ENCODE results near the gene CADM1.

The CADM1 gene

GRCh38 chr11:115184901-115185300 is 319.3 kb downstream of the CADM1 start:
- DNase-seq (ENCODE audit: insufficient read length, low spot score) (no peak), FAIRE-seq (no peak)
- no peak for TF ChIP-seq POLR2A (IDR thresholded peaks at IDR 0.05; ENCODE audit: low read depth, low read length)

- no peak for DNase-seq (ENCODE audit: insufficient read length, low spot score)
- FAIRE-seq: no peak
- TF ChIP-seq POLR2A (IDR thresholded peaks at IDR 0.05; ENCODE audit: low read depth, low read length): no peak
Measured at GRCh38 chr11:115183830-115184229, 320.4 kb downstream of the CADM1 start.

GRCh38 chr11:115183136-115183535 is 321.1 kb downstream of the CADM1 start:
- FAIRE-seq (no peak), DNase-seq (ENCODE audit: insufficient read length, low spot score) (no peak)
- no peak for TF ChIP-seq POLR2A (IDR thresholded peaks at IDR 0.05; ENCODE audit: low read depth, low read length)

GRCh38 chr11:115182282-115182955 is 321.8 kb downstream of the CADM1 start:
- no peak for FAIRE-seq
- TF ChIP-seq POLR2A (IDR thresholded peaks at IDR 0.05; ENCODE audit: low read depth, low read length): no peak
- DNase-seq (ENCODE audit: insufficient read length, low spot score): no peak

- TF ChIP-seq POLR2A (IDR thresholded peaks at IDR 0.05; ENCODE audit: low read depth, low read length): no peak
- no peak for DNase-seq (ENCODE audit: insufficient read length, low spot score)
- FAIRE-seq: no peak
Measured at GRCh38 chr11:115181538-115181937, 322.7 kb downstream of the CADM1 start.

GRCh38 chr11:115180272-115180671 is 323.9 kb downstream of the CADM1 start:
- FAIRE-seq (no peak), DNase-seq (ENCODE audit: insufficient read length, low spot score) (no peak)
- no peak for TF ChIP-seq POLR2A (IDR thresholded peaks at IDR 0.05; ENCODE audit: low read depth, low read length)

- no peak for DNase-seq (ENCODE audit: insufficient read length, low spot score)
- no peak for FAIRE-seq
- no peak for TF ChIP-seq POLR2A (IDR thresholded peaks at IDR 0.05; ENCODE audit: low read depth, low read length)
Measured at GRCh38 chr11:115179636-115180035, 324.6 kb downstream of the CADM1 start.

GRCh38 chr11:115178705-115179104 is 325.5 kb downstream of the CADM1 start:
- DNase-seq (ENCODE audit: insufficient read length, low spot score) (no peak), FAIRE-seq (no peak)
- TF ChIP-seq POLR2A (IDR thresholded peaks at IDR 0.05; ENCODE audit: low read depth, low read length): no peak

GRCh38 chr11:115173136-115173535 is 331.1 kb downstream of the CADM1 start:
- no peak for TF ChIP-seq POLR2A (IDR thresholded peaks at IDR 0.05; ENCODE audit: low read depth, low read length)
- FAIRE-seq (no peak), DNase-seq (ENCODE audit: insufficient read length, low spot score) (no peak)

- FAIRE-seq (no peak), DNase-seq (ENCODE audit: insufficient read length, low spot score) (no peak)
- TF ChIP-seq POLR2A (IDR thresholded peaks at IDR 0.05; ENCODE audit: low read depth, low read length): no peak
Measured at GRCh38 chr11:115170133-115170815, 333.9 kb downstream of the CADM1 start.

- DNase-seq (ENCODE audit: insufficient read length, low spot score) (no peak), FAIRE-seq (no peak)
- TF ChIP-seq POLR2A (IDR thresholded peaks at IDR 0.05; ENCODE audit: low read depth, low read length): no peak
Measured at GRCh38 chr11:115169251-115169650, 335.0 kb downstream of the CADM1 start.

- FAIRE-seq: no peak
Measured at GRCh38 chr11:115168686-115169085, 335.5 kb downstream of the CADM1 start.

GRCh38 chr11:115168229-115168671 is 336.0 kb downstream of the CADM1 start:
- FAIRE-seq (no peak), DNase-seq (ENCODE audit: insufficient read length, low spot score) (no peak)
- no peak for TF ChIP-seq POLR2A (IDR thresholded peaks at IDR 0.05; ENCODE audit: low read depth, low read length)

More at GRCh38 chr11:115168686-115169085, 335.5 kb downstream of the CADM1 start:
- no peak for TF ChIP-seq POLR2A (IDR thresholded peaks at IDR 0.05; ENCODE audit: low read depth, low read length)
- DNase-seq (ENCODE audit: insufficient read length, low spot score): no peak

- DNase-seq (ENCODE audit: insufficient read length, low spot score) (no peak), FAIRE-seq (no peak)
- TF ChIP-seq POLR2A (IDR thresholded peaks at IDR 0.05; ENCODE audit: low read depth, low read length): no peak
Measured at GRCh38 chr11:115167456-115167855, 336.8 kb downstream of the CADM1 start.

GRCh38 chr11:115166820-115167219 is 337.4 kb downstream of the CADM1 start:
- no peak for FAIRE-seq
- no peak for DNase-seq (ENCODE audit: insufficient read length, low spot score)

More at GRCh38 chr11:115166820-115167219, 337.4 kb downstream of the CADM1 start:
- TF ChIP-seq POLR2A (IDR thresholded peaks at IDR 0.05; ENCODE audit: low read depth, low read length): no peak
